ENCODE data around the gene MAGEB17. TPM values are rescaled to one million over a fixed set of nuclear protein-coding genes. Genes with fewer than 3 reads are reported as not detected.

Gene MAGEB17
- total and polyA plus RNA-seq, 9 of the 15 experiments (the other 6 are each of a cell fraction or from before 2014, with no cell fraction given), result 0.07 to 0.45 (median 0.14) TPM; not detected in 1

- Histone ChIP-seq H3K9ac (ENCODE audit: insufficient read depth in 1 of 2, low read depth in 2 of 2, low read length in 2 of 2) (no peak overlapping the region), H3K9me3 (replicated peaks; ENCODE audit: control insufficient read depth, insufficient read depth, low read depth, low read length) (no peaks in the 10 kb centered on the region), H2AFZ (ENCODE audit: low read depth, low read length) (no peak overlapping the region), H3K9me1 (ENCODE audit: control insufficient read depth, insufficient read depth, low read length) (no peaks in the 10 kb centered on the region), H3K36me3 (ENCODE audit: control insufficient read depth, insufficient read depth, low read length) (no peaks in the 10 kb centered on the region), H3K27me3 (ENCODE audit: control insufficient read depth in 2 of 2, insufficient read depth in 2 of 2, low read length in 2 of 2) (no peaks in the 10 kb centered on the region), H3K79me2 (ENCODE audit: control insufficient read depth, insufficient read depth, low read length) (no peaks in the 10 kb centered on the region), H3K4me1 (replicated peaks in 1 of 2; ENCODE audit: control insufficient read depth in 2 of 2, insufficient read depth in 2 of 2, low read length in 2 of 2) (no peaks in the 10 kb centered on the region), H4K20me1 (replicated peaks; ENCODE audit: control insufficient read depth, insufficient read depth, low read length) (no peaks in the 10 kb centered on the region), H3K27ac (ENCODE audit: extremely low read depth, low read depth, low read length) (no peak overlapping the region), H3K4me3 (no peak overlapping the region), H3K4me2 (ENCODE audit: insufficient read depth, low read length) (no peak overlapping the region)
- intact Hi-C loops (cut with micrococcal nuclease) (no loop called here), in situ Hi-C loops (cut with MboI) (no loop called here)
- ATAC-seq (no peak), DNase-seq (ENCODE audit: extremely low read depth in 1 of 4, low spot score in 3 of 4) (no peak), FAIRE-seq (no peak)
- CTCF ChIA-PET (ENCODE audit: low intra/inter-chr PET ratio), result no interaction called here
- POLR2A ChIA-PET, result interaction anchor here (0.6 kb wide), 1 partner anchor 460 kb away, joined by 3 read pairs; no protein-coding TSS in a partner anchor
- WGBS (ENCODE audit: insufficient coverage, low coverage, missing lambda C conversion rate), result 3% methylated on average over 4 of the region's 4 CpGs
- BruUV-seq (replicated peaks), result no TSS peak
- TF ChIP-seq PHTF2 (CRISPR knock-in tag; IDR thresholded peaks at IDR 0.05) (no peak), SAFB2 (IDR thresholded peaks at IDR 0.05; ENCODE audit: borderline replicate concordance, low read depth, low read length, severe bottlenecking) (no peak), HMBOX1 (IDR thresholded peaks at IDR 0.05) (no peak), ZNF79 (CRISPR knock-in tag; IDR thresholded peaks at IDR 0.05; ENCODE audit: low read depth) (no peak), RAD21 (CRISPR knock-in tag; conservative IDR thresholded peaks at IDR 0.05 in 1 of 2, IDR thresholded peaks at IDR 0.05 in 1 of 2) (no peak), ZNF445 (CRISPR knock-in tag; IDR thresholded peaks at IDR 0.05; ENCODE audit: low read depth) (no peak), ZNF263 (CRISPR knock-in tag; IDR thresholded peaks at IDR 0.05; ENCODE audit: borderline replicate concordance) (no peak)
These were observed 41.3 kb downstream of the MAGEB17 start for GRCh38 chrX:16208601-16209000.

All from K562 (cell line).